Urinary bladder (tissue), 4 donors: ENCODE measurements around the gene TXNIP. TPM values are rescaled to one million over a fixed set of nuclear protein-coding genes. Genes with fewer than 3 reads are reported as not detected.
"Not testable (repeated sequence)": the region's sequence is repeated elsewhere in the genome, so short reads cannot be mapped to it uniquely, and the experiment has no call there.

Source experiments
- DNase-seq: peaks from one replicate; pipeline ENCODE4 v3.0.0-alpha.2; 2015; ENCODE audit errors: extremely low spot score
- H3K27ac ChIP-seq: one replicate; pipeline ENCODE4 v1.5.1; 2013; ENCODE audit warnings: low read depth, mild to moderate bottlenecking, moderate library complexity
- H3K36me3 ChIP-seq: one replicate; pipeline ENCODE4 v1.6.1; 2013; ENCODE audit warnings: mild to moderate bottlenecking, moderate library complexity; ENCODE audit not compliant: insufficient read depth
- H3K4me1 ChIP-seq: one replicate; pipeline ENCODE4 v1.6.1; 2013; ENCODE audit warnings: mild to moderate bottlenecking, moderate library complexity; ENCODE audit not compliant: insufficient read depth
- H3K4me3 ChIP-seq: one replicate; pipeline ENCODE4 v1.5.1; 2013; ENCODE audit warnings: low read depth, low read length
- WGBS: extraction: QIAGEN DNeasy Blood & Tissue Kit; methylation state at CpG from one replicate; pipeline ENCODE4 v1.1.7; 2013; 5-methylcytosine and 5-hydroxymethylcytosine counted together
- polyA plus RNA-seq: library from polyadenylated mRNA; stranded (reverse); fragments of 200-250 nt; gene quantifications from one replicate; pipeline ENCODE4 v1.2.3, GENCODE V29; 2013
- total RNA-seq: library from RNA; depleted of rRNA; stranded (reverse); fragments of >200 nt; gene quantifications from one replicate; pipeline ENCODE4 v1.2.3, GENCODE V29; 2014
- donor health status: healthy with polysubstance abuse.
- donor health status: healthy.

TXNIP gene, protein sequence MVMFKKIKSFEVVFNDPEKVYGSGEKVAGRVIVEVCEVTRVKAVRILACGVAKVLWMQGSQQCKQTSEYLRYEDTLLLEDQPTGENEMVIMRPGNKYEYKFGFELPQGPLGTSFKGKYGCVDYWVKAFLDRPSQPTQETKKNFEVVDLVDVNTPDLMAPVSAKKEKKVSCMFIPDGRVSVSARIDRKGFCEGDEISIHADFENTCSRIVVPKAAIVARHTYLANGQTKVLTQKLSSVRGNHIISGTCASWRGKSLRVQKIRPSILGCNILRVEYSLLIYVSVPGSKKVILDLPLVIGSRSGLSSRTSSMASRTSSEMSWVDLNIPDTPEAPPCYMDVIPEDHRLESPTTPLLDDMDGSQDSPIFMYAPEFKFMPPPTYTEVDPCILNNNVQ
- total RNA-seq (920 TPM), polyA plus RNA-seq (1,029 TPM)

GRCh38 chr1:145996433-145997015 is at the start of gene TXNIP:
Gene TXNIP, minus strand, starts transcription at chr1:145996579. Its CDS starts 313 bp downstream, at chr1:145996266.
- peak within 1 kb of the TSS; percentile 91 for H3K27ac ChIP-seq
- H3K4me1 ChIP-seq: peaks cover 3% of the 10 kb centered on the region
- H3K4me3 ChIP-seq: peak within 1 kb of the TSS; percentile 82
- under 1% methylated on average over 30 of the region's 30 CpGs for WGBS
- H3K36me3 ChIP-seq: peaks cover 14% of the 10 kb centered on the region
- DNase-seq: peak; percentile 95

DNA sequence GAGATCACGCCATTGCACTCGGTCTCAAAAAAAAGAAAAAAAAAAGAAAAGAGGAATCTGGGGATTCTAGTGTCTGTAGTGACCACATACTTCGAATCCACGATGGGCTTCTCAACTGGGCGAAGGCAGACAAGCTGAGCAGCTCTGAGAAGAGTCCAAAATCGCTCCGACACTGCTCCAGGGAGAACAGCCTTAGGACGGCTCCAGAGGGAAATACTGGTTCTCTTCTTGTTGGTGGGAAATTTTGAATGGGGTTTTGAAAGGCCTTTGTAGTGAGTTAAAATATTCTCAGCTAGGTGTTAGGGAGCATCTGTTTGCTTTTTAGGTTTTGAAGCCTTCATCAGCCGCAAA is 43.4 kb upstream of the TXNIP start:
- Histone ChIP-seq H3K27ac (no peak overlapping the region), H3K4me3 (no peak overlapping the region)
- WGBS: 40% methylated on average over 9 of the region's 9 CpGs

DNA sequence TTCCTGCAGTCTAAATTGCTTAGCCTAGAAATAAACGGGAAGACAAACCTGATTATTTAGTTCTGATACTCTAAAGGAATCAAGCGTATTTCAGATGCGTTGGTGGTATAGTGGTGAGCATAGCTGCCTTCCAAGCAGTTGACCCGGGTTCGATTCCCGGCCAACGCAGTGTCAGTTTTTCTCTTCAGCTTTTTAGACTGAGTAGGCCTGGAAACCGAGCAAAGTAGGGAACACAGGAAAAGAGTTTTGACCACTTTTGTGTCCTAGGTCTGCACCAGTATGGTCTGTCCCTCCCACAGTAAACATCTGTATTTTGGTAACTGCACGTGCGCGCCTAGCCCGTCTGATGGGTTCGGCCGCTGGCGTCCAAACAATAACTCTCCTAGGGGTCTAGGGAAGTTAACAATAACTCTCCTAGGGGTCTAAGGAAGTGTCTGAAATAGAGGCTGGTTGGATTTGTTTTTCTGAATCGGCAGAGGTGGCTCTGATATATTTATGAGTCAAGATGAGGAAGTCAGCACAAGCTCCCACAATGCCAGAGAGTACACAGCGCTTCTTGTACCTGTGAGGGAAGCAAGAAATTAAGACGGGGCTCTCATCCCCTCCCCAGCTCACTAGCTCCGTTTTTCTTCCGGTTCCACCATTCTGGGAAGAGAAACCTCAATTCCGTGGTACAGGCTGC is 40.7 kb upstream of the TXNIP start:
- Histone ChIP-seq H3K27ac (peak overlapping the region; percentile 89), H3K36me3 (no peaks in the 10 kb centered on the region), H3K4me3 (peak overlapping the region; percentile 69), H3K4me1 (no peaks in the 10 kb centered on the region)
- peak; percentile 95 for DNase-seq
- WGBS: under 1% methylated on average over 21 of the region's 21 CpGs

More for the DNA sequence above, 43.4 kb upstream of the TXNIP start:
- Histone ChIP-seq H3K4me1 (no peaks in the 10 kb centered on the region), H3K36me3 (no peaks in the 10 kb centered on the region)
- DNase-seq: no peak

DNA sequence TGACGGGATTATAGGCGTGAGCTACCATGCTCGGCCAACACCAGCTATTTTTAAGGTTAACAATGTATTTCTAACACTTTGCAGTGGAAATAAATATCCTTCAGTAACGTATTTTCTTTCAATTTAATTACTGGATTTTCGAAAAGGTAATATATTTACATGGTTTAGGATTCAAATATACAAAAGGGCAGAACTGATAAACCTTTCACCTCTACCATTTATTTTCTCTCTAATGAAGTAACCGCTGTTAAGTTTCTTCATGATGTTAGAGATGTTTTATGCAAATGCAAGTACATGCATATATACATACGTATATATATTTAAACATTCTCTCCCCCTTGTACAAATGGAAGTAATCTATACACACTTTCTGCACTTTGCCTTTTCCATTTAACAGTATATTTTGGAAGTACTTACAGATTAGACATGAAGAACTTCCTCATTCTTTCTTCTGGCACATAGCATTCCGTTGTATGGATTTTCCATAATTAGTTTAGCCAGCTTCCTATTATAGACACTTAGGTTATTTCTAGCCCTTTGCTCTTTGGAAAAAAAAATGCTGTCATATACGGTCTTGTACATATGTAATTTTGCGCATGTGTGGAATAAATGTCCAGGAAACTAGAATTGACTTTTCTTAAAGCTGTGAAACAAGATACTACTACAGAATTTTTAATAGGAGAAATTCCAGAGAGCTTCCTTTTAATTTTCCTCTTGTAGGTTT is 40.0 kb upstream of the TXNIP start:
- whole genome bisulfite sequencing: 5% methylated on average over 10 of the region's 10 CpGs
- no peak overlapping the region for H3K27ac ChIP-seq

GRCh38 chr1:146035048-146035423 is 38.7 kb upstream of the TXNIP start:
- no peak for DNase-seq
- H3K4me3 ChIP-seq: peak overlapping the region; percentile 22
- no peak overlapping the region for H3K27ac ChIP-seq
- H3K36me3 ChIP-seq: no peaks in the 10 kb centered on the region
- H3K4me1 ChIP-seq: no peaks in the 10 kb centered on the region
- WGBS: 25% methylated on average over 6 of the region's 6 CpGs

More for the DNA sequence above, 40.0 kb upstream of the TXNIP start:
- DNase-seq: no peak
- Histone ChIP-seq H3K4me3 (no peak overlapping the region), H3K36me3 (no peaks in the 10 kb centered on the region), H3K4me1 (no peaks in the 10 kb centered on the region)

DNA sequence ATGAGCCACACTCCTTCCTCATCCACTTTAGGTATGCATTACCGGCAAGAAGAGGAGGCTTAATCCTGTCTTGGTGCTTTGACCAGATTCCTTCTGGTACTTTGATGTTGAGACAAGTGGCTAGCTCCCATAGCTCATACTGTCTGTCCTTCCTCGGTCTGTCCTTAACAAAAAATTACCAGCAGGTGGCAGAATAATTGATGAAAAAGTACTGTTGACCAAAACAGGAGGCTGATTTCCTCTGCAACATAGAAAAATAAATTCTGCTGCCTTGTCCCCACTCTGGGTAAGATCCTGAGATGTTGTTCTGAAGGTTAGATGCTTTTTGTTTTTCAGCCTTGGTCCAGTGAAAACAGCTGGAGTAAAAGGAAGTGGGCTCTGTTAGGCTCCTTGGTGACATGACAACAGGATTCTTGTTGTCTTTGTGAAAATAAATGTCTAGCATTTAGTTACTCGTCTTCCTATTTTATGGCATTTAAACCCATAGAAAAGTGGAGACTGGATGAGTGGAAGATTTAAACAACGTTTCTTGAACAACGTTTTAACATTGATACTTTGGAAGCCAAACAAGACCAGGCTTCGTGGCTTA is 36.3 kb upstream of the TXNIP start:
- H3K4me3 ChIP-seq: no peak overlapping the region
- no peak for DNase-seq
- H3K36me3 ChIP-seq: no peaks in the 10 kb centered on the region
- no peak overlapping the region for H3K27ac ChIP-seq
- H3K4me1 ChIP-seq: no peaks in the 10 kb centered on the region
- 51% methylated on average over 6 of the region's 6 CpGs for WGBS

DNA sequence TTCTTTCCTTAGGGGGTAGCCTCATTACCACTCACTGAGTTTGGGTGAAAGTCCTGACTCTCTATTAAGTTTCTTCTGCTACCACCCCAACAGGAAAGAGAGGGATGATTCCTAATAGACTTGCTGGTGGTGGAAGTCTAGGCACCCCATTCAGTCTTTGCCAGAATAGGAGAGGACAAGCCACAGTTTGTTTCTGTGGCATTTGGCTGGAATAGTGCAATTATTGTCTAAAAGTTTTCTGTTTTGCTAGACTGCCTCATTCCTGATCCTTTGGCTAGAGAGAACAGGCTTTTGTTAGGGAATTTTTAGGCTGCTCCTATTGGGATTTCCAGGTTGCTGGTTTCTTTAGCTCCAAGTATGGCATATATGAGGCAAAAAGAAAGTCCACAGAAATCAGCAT is 35.1 kb upstream of the TXNIP start:
- Histone ChIP-seq H3K4me1 (no peaks in the 10 kb centered on the region), H3K4me3 (no peak overlapping the region), H3K36me3 (no peaks in the 10 kb centered on the region), H3K27ac (no peak overlapping the region)
- DNase-seq: no peak

DNA sequence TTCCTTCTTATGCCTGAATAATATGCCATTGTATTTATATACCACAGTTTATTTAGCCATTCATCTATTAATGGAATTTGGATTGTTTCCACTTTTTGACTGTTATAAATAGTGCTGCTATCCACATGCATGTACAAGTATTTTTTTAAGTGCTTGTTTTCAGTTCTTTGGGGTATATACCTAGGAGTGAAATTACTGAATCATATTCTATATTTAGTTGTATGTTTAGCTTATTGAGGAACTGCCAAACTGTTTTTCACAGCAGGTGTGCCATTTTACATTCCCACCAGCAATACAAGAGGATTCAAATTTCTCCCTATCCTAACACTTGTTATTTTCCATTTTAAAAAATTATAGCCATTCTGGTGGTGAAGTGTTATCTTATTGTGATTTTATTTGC is 32.7 kb upstream of the TXNIP start:
- H3K36me3 ChIP-seq: no peaks in the 10 kb centered on the region
- no peaks in the 10 kb centered on the region for H3K4me1 ChIP-seq
- no peak overlapping the region for H3K27ac ChIP-seq

DNA sequence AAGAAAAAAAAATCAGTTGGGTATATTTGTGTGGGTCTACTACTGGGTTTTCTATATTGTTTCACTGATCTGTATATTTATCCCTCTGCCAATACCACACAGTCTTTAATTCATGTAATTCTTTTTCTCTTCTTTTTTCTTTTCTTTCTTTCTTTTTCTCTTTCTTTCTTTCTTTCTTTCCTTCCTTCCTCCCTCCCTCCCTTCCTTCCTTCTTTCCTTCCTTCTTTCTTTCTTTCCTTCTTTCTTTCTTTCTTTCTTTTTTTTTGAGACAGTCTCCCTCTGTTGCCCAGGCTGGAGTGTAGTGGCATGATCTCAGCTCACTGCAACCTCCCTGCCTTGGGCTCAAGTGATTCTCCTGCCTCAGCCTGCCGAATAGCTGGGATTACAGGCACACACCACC is 30.3 kb upstream of the TXNIP start:
- DNase-seq, H3K4me1 ChIP-seq, H3K36me3 ChIP-seq, H3K4me3 ChIP-seq, H3K27ac ChIP-seq: not testable (repeated sequence)
- 73% methylated on average over 1 of the region's 1 CpG for WGBS

More for the DNA sequence above, 32.7 kb upstream of the TXNIP start:
- H3K4me3 ChIP-seq: no peak overlapping the region
- DNase-seq: no peak

DNA sequence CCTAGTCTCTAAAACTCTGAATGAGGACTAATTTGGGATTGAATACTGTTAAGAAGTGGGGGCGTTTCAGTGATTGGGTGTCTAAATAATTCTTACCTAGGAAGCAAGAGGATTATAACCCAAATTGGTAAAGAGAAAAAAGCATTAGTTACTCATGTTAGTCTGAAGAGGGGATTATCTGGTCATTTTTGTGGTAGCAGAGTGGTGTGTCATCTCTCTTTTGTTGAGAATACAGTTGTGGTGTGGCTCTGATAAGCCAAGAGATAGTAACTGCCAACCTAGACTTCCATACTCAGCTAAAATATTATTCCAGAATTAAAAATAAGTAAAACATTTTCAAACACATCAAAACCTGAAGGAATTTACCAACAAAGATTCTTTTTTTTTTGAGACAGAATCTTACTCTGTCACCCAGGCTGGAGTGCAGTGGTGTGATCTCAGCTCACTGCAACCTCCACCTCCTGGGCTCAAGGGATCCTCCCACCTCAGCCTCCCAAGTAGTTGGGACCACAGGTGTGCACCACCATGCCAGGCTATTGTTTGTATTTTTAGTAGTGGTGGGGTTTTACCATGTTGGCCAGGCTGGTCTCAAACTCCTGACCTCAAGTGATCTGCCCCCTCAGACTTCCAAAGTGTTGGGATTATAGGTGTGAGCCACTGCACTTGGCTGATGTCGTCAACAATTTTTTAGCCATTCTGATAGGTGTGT is 29.6 kb upstream of the TXNIP start:
- WGBS: 82% methylated on average over 2 of the region's 2 CpGs
- not testable (repeated sequence) for H3K4me1 ChIP-seq, H3K27ac ChIP-seq, DNase-seq, H3K36me3 ChIP-seq, H3K4me3 ChIP-seq

DNA sequence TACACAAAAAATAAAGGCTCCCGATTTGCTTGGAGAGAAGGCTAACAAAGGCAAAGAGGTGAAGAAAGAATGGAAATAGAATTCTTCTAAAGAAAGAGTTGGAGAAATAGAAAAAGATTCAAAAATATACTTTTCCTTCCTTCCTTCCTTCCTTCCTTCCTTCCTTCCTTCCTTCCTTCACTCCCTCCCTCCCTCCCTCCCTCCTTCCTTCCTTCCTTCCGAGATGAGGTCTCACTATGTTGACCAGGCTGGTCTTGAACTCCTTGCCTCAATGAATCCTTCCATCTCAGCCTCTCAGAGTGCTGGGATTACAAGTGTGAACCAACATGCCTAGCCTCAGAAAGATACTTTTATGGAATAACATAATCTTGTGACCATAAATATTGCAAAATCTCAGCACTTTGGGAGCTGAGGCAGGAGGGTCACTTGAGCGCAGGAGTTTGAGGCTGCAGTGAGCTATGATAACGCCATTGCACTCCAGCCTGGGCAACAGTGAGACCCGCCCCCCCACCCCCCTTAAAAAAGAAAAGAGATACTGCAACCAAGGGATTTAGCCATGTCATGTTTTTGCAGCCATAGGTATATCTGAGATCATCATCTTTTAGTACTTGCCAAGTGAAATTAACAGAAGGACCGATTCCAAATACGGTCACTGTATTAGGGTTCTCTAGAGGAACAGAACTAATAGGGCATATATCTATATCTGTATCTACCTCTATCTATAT is 26.2 kb upstream of the TXNIP start:
- WGBS: 78% methylated on average over 7 of the region's 7 CpGs
- Histone ChIP-seq H3K4me1 (peaks cover 2% of the 10 kb centered on the region), H3K4me3 (no peak overlapping the region), H3K36me3 (no peaks in the 10 kb centered on the region), H3K27ac (no peak overlapping the region)
- no peak for DNase-seq

DNA sequence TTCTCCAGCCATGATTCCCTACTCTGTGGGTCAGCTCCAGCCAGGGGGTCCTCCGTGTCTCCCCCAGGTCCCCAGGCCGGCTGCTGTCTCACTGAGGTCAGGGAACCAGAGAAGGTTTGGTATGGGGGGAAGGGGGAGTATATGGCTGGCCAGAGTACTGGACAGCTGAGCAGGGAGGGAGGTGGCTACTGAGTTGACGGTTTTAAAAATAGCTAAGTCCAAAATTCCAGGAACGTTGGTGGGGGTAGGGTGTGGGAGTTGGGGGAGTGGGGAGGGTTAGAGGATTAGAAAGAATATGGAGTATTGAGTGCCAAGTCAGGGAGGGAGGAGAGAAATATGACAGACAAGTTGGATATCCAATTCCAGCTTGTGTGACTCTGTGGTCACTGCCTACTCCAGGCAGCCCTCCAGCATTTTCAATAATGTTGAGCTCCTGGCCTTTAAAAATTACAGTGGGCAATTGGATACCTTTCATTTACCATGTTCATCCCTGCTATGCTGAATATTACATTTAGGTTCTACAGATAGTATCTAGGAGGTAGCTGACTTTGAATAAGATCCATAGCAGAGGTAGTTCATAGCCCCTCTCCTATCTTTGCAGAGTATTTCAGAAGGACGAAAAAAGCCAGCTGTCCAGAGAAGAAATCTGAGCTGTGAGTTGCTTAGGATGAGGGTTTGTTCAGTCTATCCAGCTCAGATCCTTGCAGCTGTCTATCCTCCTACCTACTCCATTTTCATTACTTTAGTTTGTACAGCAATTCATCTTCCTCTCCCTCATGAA is 25.4 kb upstream of the TXNIP start, which contains the start of gene HJV:
TSS of gene HJV (minus strand) at position 114 of the 781 bp plus-strand sequence. CDS start 1,504 bp downstream, outside the sequence.
- WGBS: 54% methylated on average over 5 of the region's 5 CpGs
- H3K4me3 ChIP-seq: no peak within 1 kb of the TSS

More for the DNA sequence above, 25.4 kb upstream of the TXNIP start, which contains the start of gene HJV:
- DNase-seq: no peak
- H3K27ac ChIP-seq: no peak within 1 kb of the TSS
- peaks cover 2% of the 10 kb centered on the region for H3K4me1 ChIP-seq
- H3K36me3 ChIP-seq: no peaks in the 10 kb centered on the region
